ENCODE data around the gene DCLK2.

Gene DCLK2

GRCh38 chr4:150280975-150281374, 202.7 kb downstream of the DCLK2 start:
- no peak for FAIRE-seq

GRCh38 chr4:150283689-150284088, 205.4 kb downstream of the DCLK2 start:
- no peak for FAIRE-seq

- FAIRE-seq, result no peak
Observed at GRCh38 chr4:150286656-150287055, 208.4 kb downstream of the DCLK2 start.

- FAIRE-seq, result peak; percentile 8
Observed at GRCh38 chr4:150289198-150289597, 211.0 kb downstream of the DCLK2 start.

GRCh38 chr4:150289881-150290280, 211.6 kb downstream of the DCLK2 start:
- no peak for FAIRE-seq

- FAIRE-seq, result peak; percentile 72
Observed at GRCh38 chr4:150297861-150298474, 219.7 kb downstream of the DCLK2 start.

- no peak for FAIRE-seq
Observed at GRCh38 chr4:150299816-150300215, 221.6 kb downstream of the DCLK2 start.

GRCh38 chr4:150302553-150302952, 224.3 kb downstream of the DCLK2 start:
- FAIRE-seq, result no peak

- no peak for FAIRE-seq
Observed at GRCh38 chr4:150305995-150306394, 227.8 kb downstream of the DCLK2 start.

GRCh38 chr4:150306719-150307118, 228.5 kb downstream of the DCLK2 start:
- no peak for FAIRE-seq
